Prostate gland (tissue), 2 donors: ENCODE results near the gene ACOXL. TPM values are rescaled to one million over a fixed set of nuclear protein-coding genes. Genes with fewer than 3 reads are reported as not detected.

Experiments used
- DNase-seq: peaks from one replicate; pipeline ENCODE4 v3.0.0-alpha.2; 2019; ENCODE audit warnings: low spot score
- H3K27ac ChIP-seq, 2 donors: fragments of 200-600 bp; sonication (generic); 2 replicates each; pipeline ENCODE4 v1.5.1; 2017 to 2019
- H3K27me3 ChIP-seq: fragments of 200-600 bp; sonication (generic); replicated peaks from 2 replicates; pipeline ENCODE4 v1.5.1; 2019; ENCODE audit not compliant: insufficient read depth
- H3K36me3 ChIP-seq, 2 donors: fragments of 200-600 bp; sonication (generic); 1 replicate in 1 of 2; 2 replicates in 1 of 2; pipeline versions ENCODE4 v1.5.1 to v1.8.1; 2017 to 2019
- H3K4me1 ChIP-seq: fragments of 200-600 bp; sonication (generic); replicated peaks from 2 replicates; pipeline ENCODE4 v1.5.1; 2019
- H3K4me3 ChIP-seq, 2 donors: fragments of 200-600 bp; sonication (generic); 2 replicates each; pipeline ENCODE4 v1.5.1; 2017 to 2019
- H3K9me3 ChIP-seq: fragments of 200-600 bp; sonication (generic); 2 replicates; pipeline ENCODE4 v1.5.1; 2017
- CTCF ChIP-seq, 4 experiments: fragments of 200-600 bp in 2 of 4; fragments of 450-650 bp in 2 of 4; sonication (generic) in 2 of 4; IDR thresholded peaks; 1 replicate in 3 of 4; 2 replicates in 1 of 4; pipeline ENCODE4 v1.5.1; 2016 to 2019; ENCODE audit warnings: antibody characterized with exemption in 4 of 4, mild to moderate bottlenecking in 2 of 4, moderate library complexity in 2 of 4
- POLR2A ChIP-seq: fragments of 450-650 bp; IDR thresholded peaks from one replicate; pipeline ENCODE4 v1.6.1; 2016; ENCODE audit warnings: antibody characterized with exemption, mild to moderate bottlenecking
- POLR2AphosphoS5 ChIP-seq: sonication (generic); formaldehyde crosslinking; IDR thresholded peaks from one replicate; pipeline ENCODE4 v1.6.1; 2017; ENCODE audit warnings: antibody characterized with exemption
- WGBS: methylation state at CpG from one replicate; pipeline ENCODE4 v1.1.5; 2018; 5-methylcytosine and 5-hydroxymethylcytosine counted together
- intact Hi-C: fragments of 100-400 bp; cut with DNase I; formaldehyde crosslinking; loops from one replicate; pipeline ENCODE4 v1.14.2; 2022
- total RNA-seq, 2 donors: library from RNA; depleted of rRNA; stranded (reverse); fragments of >200 nt; gene quantifications; one replicate each; pipeline ENCODE4 v1.1.0, GENCODE V29; 2016

The ACOXL gene
- total RNA-seq, 2 donors from 2014 or later, result 8.0 to 8.3 TPM

- H3K4me1 ChIP-seq, result peaks cover 3% of the 10 kb centered on the region
- H3K4me3 ChIP-seq, result peak within 1 kb of the TSS; percentile 74 to 93
- TF ChIP-seq POLR2A, result peak; percentile 97
- TF ChIP-seq CTCF (IDR thresholded peaks at IDR 0.05), result peak in 2 of 4 experiments; percentile 14 to 23
- TF ChIP-seq POLR2AphosphoS5, result peak; percentile 69
- DNase-seq, result peak; percentile 96
- peak within 1 kb of the TSS; percentile 77 to 86 for H3K27ac ChIP-seq
- no peaks in the 10 kb centered on the region for H3K27me3 ChIP-seq
- under 1% methylated on average over 79 of the region's 98 CpGs for WGBS
- H3K9me3 ChIP-seq, result no peaks in the 10 kb centered on the region
- no peaks in the 10 kb centered on the region for H3K36me3 ChIP-seq
- intact Hi-C loops, result no loop called here
Observed at GRCh38 chr2:111120253-111121027, 388.1 kb downstream of the ACOXL start, which contains the start of gene BCL2L11. BCL2L11 (plus strand) TSS chr2:111120914; CDS start chr2:111123746, 2,832 bp downstream.

- under 1% methylated on average over 72 of the region's 80 CpGs for WGBS
- Histone ChIP-seq H3K9me3 (no peaks in the 10 kb centered on the region), H3K27me3 (no peaks in the 10 kb centered on the region), H3K4me3 (peak overlapping the region; percentile 74 to 93), H3K4me1 (peaks cover 3% of the 10 kb centered on the region), H3K36me3 (no peaks in the 10 kb centered on the region), H3K27ac (peak overlapping the region; percentile 76 to 86)
- TF ChIP-seq POLR2A, result no peak
- TF ChIP-seq CTCF (IDR thresholded peaks at IDR 0.05), result no peak
- no peak for TF ChIP-seq POLR2AphosphoS5
- intact Hi-C loops, result no loop called here
- DNase-seq, result peak; percentile 40
Observed at GRCh38 chr2:111121028-111121827, 388.9 kb downstream of the ACOXL start.

- H3K4me1 ChIP-seq, result peaks cover 3% of the 10 kb centered on the region
Observed at GRCh38 chr2:111121828-111122630, 389.7 kb downstream of the ACOXL start.

More at GRCh38 chr2:111121828-111122630, 389.7 kb downstream of the ACOXL start:
- intact Hi-C loops, result no loop called here
- Histone ChIP-seq H3K27ac (peak overlapping the region; percentile 76 to 86), H3K27me3 (no peaks in the 10 kb centered on the region), H3K36me3 (no peaks in the 10 kb centered on the region), H3K9me3 (no peaks in the 10 kb centered on the region), H3K4me3 (peak overlapping the region; percentile 74 to 93)
- 2% methylated on average over 79 of the region's 93 CpGs for WGBS
- TF ChIP-seq CTCF (IDR thresholded peaks at IDR 0.05) (peak in 1 of 4 experiments; percentile 3), POLR2A (peak; percentile 94), POLR2AphosphoS5 (peak; percentile 68)
- DNase-seq, result peak; percentile 87
